Mesenteric fat pad (tissue), 1 donor: ENCODE results near the gene IGFALS. TPM values are rescaled to one million over a fixed set of nuclear protein-coding genes. Genes with fewer than 3 reads are reported as not detected.
A peak's percentile ranks its signal among the peaks of the same experiment; 100 is the strongest.

ENCODE experiments used
- DNase-seq: peaks from one replicate; pipeline ENCODE4 v3.0.0-alpha.2; 2020; ENCODE audit warnings: low spot score
- total RNA-seq: library from RNA; stranded (reverse); fragmentation: NEBNext Ultra II Directional; extraction: Animal tissue kit (Norgen Biotek cat#: 25700); gene quantifications from one replicate; pipeline ENCODE4 v1.2.1, GENCODE V29; 2021
- donor health status: DM: yes; HTN: yes; CAD: no.

Gene IGFALS
- total RNA-seq, 1 donor from 2014 or later = not detected

DNA sequence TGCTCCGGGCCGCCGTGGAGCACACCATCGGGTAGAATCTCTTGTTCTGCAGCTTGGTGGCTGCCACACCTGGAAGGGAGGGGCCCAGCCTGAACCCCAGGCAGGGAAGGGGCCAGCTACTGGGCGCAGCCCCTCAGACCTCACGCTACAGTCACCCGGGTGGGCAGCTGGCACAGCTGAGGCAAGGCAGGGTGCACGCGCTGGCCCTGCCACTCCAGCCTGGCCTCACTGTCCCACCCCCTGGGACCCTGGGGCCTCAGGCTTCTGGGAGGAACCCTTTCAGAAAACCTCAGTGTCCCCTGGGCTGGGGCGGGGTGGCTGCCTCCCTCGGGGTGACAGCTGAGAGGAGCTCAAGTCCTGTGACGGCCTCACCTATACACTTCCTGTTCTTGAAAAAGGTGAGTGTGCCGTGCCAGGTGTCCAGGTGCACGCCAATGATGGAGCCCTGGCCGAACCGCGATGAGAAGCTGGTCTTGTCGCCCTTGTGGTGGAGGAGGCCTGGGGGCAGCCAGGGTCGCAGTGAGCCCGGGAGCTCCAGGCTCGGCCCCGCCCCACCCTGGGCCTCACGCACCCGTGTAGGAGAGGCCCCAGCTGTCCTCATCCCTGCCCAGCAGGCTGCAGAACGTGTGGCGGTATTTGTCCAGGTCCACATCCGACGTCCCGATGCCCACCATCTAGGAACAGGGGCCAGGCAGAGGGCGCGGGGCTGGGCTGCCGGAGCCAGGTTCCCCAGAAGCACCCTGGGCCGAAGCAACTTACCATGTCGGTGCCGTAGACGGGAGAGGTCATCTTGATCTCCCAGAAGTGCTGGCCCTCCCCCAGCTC is 15.9 kb downstream of the IGFALS start:
- DNase-seq = no peak

DNA sequence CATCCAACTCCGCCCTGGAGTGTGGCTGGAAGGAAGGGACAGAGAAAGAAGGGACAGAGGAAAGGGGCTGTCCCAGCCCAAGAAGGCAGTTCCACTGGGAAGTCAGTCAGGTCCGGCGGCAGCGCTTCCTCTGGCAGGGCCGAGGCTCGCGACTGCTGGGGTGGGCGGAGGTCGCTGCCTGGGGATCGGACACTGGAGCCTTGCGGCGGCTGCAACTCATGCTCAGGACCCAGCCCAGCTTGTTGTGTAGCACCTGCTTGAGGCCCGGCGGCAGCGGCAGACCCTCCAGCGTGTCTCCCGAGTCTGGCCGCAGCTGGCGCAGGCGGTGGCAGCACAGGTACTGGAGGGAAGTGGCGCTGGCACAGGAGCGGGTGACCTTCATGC is 16.5 kb downstream of the IGFALS start:
- DNase-seq = no peak

DNA sequence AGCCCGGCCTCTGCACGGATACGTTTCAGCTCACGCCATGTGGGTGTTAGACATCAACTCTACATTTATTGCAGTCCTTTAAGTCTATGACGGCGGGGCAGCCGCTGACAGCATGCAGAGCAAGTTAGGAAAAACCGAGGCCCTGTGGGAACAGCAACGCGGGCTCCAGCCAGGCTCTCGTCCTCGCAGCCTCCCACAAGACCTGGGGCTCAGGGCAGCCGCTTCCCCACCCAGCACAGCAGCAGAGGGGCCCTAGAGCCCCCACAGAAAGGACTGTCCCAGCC is 16.9 kb downstream of the IGFALS start:
- DNase-seq = no peak

DNA sequence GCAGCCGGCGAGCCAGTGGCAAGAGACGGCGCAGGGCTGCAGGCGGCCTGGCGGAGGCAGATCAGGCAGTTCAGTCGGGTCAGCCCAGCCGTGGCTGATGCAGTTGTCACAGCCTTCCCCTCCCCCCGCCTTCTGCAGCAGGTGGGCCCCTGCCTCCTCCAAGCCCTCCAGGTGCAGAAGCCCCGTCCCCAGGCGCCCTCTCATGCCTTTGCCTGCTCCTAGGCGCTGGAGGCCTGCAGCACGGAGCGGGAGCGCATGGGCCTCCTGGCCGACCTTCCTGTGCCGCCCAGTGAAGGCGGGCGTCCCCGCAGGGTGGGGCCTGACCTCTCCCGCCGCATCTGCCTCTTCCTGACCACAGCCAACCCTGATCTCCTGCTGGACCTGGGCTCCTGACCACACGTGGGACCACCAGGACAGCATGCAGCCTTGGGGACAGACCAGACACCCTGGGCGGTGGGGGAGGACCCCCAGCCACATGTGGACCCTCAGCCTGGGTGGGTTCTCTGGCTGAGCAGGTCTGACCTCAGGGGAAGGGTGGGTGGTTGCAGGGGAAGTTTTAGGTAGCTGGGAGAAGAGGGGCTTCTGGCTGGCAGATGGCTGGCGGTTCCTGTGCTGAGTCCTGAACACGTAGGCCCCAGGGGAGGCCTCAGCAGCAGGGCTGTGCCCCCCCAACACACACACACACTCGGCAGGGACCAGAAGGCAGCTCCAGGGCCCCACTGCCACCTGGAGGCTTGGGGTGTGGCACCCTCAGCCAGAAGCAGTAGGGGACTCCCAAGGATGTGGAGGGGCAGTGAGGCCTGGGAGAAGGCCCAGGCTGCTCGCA is 17.4 kb downstream of the IGFALS start:
- DNase-seq = no peak

DNA sequence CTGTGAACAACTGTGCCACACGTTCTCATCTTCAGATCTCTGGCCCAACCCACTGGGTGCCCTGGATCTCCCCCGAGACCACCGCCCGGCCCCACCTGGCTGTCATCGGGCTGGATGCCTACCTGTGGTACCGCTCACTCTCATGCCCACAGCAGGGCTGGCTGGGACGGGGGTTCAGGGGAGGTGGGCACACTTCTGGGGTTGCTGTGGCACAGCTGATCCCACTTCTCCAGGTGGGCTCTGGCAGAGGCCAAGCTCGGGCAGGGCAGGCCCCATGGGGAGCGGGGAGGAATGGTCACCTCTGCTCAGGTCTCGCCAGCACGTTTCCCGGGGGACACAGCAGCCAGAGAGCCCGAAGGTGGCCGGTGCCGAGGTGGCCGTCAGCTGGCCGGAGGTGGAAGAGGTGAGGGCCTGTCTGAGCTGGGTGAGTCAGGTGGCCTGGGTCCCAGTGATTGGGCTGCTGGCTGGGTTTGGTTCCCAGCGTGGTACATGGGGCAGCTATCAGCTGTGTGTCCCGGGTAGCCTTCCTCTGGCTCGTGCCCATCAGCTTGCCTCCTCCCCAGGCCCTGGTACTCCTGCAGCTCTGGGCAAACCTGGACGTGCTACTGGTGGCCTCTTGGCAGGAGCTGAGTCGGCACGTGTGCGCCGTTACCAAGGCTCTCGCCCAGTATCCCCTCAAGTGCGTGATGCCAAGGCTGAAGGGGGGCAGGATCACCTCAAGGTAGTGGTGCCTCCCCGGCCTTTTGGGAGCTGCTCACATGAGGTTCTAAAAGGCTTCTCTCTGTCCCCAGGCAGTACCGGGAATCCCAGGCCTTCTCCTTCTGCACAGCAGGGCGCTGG is 18.3 kb downstream of the IGFALS start:
- no peak for DNase-seq

DNA sequence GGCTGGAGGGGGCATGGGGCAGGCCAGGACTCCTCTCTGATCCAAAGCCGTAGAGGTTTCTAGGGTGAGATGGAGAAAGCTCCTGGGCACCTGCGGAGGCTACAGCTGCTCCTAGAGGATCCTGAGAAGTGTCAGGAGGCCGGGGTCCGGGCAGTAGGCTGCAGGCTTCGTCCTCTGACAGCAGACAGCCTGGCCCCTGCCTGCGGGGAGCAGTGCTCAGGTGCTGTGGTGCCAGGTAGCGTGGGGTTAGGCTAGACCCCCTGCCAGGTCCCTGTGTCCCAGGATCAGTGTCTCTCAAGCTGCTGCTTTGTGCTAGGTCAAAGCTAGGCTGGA is 19.1 kb downstream of the IGFALS start:
- DNase-seq = no peak

DNA sequence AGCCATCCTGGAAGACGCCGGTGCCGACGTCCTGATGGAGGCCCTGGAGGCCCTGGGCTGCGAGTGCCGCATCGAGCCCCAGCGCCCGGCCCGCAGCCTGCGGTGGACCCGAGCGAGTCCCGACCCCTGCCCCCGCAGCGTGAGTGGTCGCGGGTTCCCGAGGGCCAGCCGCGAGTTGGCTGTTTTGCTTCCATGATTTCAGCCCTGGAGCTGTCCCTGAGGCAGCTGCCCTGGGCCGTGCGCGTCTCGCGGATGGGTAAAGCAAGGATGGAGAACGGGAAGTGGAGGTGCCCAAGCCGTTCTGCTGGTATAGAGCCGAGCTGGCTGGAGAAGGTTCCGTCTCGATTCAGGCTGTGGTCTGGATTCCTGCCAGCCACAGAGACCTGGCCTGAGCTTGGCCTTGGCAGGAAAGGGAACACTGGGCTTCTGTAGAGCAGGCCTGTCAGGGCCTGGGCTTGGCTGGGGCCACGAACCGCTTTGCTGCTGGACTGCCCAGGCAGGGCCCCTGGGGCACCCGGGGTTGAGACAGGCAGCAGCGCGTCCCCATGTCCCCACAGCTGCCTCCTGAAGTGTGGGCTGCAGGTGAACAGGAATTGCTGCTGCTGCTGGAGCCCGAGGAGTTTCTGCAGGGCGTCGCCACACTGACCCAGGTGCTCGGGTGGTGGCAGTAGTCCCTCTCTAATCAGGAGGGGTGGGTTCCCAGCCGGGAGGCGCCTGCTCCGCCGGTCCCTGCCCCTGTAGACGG is 19.6 kb downstream of the IGFALS start:
- DNase-seq = no peak

DNA sequence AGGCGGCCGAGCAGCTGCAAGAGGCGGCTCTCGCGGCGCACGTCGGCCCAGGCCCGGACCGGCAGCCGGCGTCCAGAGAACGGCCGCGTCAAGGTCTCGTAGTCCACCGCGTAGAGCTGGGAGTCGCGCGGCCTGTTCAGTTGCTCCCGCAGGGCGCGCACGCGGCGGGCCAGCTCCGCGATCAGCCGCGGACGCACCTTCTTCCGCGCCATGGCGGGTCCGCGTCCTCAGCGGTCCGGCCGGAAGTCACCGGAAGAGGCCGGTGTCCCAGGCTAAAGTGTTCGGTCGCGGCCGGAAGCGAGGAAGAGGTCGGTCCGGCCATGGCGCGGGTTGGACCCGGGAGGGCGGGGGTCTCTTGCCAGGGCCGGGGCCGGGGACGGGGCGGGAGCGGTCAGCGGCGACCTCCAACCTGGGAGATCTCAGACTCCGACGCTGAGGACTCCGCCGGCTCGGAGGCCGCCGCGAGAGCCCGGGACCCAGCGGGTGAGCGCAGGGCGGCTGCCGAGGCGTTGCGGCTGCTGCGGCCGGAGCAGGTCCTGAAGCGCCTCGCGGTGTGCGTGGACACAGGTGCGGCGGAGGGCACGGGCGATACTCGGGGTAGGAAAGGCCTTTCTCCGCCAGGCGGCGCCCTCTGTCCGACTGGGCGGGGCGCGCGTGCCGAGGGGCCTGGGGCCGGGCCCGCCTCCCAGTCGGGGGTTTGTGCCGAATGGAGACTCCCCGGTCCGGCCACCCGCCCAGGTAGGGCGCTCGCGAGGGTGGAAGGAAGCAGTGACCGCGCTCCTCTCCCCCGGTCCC is 20.4 kb downstream of the IGFALS start, which contains the start of gene MRPS34:
TSS of gene MRPS34 (minus strand) at position 227 of the 795 bp plus-strand sequence. CDS start at position 212, 15 bp downstream.
- peak; percentile 96 for DNase-seq

DNA sequence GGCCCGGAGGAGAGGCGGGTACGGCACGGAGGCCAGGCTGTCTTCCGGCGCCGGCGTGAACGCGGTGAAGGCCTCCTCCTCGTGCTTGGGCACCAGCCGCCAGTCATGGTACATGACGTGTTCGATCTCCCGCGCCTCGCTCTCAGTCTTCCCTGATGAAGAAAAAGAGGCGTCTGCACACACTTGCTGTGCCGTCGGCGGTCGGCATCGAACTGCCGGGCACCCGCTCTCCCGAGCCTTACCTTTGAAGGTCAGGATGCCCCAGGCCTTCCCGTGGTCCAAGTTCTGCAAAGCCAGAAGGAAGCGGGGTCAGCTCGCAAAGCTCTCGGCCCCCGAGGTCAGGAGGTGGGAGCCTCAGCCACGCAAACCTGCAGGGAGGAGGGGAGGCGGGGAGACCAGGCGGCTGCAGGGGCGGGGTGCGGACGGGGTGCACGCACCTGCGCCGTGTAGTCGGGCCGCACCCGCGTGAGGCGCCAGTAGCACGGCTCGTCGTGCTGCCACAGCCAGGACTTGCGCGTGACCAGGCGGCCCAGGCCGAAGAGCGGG is 21.1 kb downstream of the IGFALS start, which contains the start of gene EME2:
TSS of gene EME2 (plus strand) at position 449 of the 546 bp plus-strand sequence. CDS start 418 bp downstream, outside the sequence.
- DNase-seq = no peak

DNA sequence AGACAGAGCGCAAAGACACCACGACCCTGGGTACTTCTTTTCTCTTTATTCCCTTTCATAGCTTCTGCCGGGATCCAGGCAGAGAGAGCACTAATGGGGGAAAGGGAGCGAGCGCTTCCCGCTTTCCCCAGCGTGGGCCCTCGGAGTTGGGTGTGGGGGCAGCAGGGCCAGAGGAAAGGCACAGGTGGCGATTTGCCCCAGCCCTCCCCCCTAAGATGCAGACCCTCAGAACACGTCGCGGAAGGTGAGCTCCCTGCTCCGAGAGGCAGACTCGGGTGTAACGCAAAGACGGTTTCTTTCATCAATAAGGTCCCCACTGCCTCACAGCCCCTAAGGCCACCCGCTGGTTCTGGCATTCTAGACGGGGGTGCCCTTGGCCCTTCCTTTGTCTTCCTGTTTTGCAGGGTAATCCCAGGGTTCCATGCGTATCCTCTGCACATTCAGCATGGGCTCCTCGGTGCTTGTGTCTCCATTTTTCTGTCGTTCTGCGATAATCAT is 21.6 kb downstream of the IGFALS start:
- no peak for DNase-seq

DNA sequence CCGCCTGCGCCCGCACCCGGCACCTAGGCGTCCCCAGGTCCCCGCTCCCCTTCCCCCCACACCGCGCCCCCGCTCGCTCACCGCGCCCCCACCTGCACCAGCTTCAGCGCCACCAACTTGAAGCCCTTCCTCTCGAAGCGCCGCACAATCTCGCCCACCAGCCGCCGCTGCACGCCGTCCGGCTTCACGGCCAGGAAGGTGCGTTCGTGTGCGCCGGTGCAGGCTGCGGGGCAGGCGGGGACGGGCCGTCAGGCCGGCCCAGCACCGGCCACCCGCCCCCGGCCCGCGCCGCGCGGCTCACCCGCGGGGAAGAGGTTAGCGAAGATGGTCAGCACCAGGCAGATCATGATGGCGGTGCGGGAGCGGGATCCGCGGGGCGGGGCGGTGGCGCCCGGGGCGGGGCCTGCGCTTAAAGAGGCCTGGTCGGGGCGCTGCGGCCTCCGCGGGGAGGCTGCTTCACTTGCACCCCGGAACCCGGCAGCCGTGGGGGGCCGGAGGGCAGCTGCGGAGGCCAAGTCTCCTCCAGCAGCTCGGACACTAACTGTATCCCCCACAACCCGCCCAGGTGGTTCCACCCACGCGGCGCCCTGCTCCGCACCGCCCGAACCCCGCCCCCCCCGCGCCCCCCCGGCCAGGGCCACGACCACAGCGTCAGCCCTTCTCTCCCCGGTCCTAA is 22.2 kb downstream of the IGFALS start, which contains the start of gene NME3:
TSS of gene NME3 (minus strand) at position 356 of the 676 bp plus-strand sequence. CDS start at position 347, 9 bp downstream.
- peak; percentile 94 for DNase-seq

DNA sequence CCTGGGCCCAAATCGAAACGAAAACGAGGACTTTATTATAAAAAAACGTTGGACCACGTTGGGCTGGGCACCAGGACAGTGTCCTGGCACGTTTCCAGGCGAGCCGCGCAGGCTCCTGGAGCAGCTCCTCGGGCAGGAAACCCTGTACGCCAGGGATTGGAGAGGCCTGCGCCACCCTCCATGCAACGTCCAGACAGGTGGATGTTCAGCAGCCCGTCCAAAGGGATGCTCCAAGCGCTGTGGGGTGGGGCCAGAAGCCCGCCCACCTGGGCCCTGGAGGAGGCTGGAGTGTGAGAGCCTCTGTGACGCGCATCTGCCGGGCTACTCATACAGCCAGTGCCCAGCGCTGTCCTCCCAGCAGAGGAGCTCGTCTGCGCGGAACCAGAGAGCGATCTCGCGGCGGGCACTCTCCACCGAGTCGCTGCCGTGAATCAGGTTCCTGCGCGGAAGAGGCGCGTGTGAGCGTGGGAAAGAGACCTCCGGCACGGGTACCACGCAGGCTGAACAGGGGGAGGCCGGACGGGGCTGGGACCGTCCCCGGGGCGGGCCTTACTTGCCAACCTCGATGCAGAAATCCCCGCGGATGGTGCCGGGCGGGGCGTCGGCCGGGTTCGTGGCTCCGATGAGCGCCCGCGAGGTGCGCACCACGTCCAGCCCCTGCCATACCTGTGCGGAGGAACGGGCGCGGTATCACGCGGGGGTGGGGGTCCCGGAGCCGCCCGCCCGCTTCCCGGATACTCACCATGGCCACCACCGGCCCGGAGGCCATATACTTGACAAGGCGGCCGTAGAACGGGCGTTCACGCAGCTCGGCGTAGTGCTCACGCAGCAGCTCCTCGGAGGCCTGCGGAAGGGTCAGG is 22.9 kb downstream of the IGFALS start:
- no peak for DNase-seq

DNA sequence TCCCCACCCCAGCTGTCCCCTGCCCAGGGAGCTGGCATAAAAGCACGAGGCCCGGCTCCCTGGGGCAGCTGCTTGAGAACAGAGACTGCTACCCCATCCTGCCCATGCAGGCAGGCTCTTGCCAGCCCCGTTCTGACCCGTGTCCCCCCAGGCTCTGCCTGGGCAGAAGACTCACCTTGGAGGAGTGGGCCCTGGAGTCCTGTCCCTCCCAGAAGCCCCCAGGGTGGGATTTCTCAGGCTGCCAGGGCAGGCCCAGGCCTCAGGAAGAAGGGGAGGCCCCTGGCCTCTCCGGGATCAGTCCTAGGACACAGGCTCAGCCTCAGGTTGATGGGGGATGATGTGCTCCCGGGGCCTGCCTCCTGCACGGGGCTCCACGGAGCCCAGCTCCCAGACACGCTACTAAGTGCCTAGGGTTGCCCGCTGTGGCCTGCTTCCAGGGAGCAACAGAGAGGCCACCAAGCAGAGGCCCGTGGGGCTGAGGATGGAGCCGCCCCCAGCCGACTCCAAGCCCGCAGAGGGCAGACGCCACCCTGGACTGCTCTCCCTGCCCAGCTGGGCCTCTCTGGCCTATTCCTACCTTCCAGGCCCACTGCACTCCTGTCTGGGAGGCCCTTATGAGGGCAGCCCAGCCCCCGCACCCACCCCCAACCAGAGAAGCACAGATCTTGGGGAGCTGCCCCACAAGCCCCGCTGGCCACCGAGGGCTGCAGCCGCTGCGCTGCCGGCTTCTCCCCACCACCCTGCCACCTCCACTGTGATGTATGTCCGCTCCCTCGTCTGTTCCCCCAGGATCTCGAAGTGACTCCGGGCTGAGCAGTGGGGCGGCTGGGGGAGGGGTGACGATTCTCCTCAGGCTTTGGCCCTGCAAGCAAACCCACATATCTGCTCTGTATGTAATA is 23.9 kb downstream of the IGFALS start:
- no peak for DNase-seq

DNA sequence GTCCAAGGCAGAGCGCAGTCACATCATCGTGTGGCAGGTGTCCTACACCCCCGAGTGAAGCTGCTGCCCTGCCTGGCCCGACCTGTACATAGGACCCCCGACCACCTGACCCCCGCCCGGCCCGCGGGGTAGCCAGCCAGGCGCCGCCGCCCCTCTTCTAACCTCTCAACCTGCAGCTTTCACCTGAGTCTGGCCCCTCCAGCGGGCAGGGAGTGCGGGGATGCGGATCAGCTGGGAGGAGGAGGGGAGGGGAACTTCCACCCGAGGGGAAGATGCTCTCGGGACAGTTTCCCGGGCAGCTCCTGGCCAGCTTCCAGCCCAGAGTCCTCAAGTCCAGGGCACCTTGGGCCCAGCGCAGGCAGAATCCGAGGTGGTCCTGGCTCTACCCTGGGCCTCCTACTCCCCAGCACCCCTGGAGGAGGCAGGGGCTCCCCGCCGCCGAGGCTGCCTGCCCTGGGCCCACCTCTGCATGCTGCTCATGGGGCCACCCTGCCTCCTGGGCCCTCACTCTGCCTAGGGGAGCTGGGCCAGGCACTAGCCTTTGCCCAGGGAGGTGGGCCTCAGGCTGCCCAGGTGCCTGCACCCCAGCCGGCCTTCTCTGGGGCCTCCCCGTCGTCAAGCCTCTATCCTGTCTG is 24.6 kb downstream of the IGFALS start:
- no peak for DNase-seq

DNA sequence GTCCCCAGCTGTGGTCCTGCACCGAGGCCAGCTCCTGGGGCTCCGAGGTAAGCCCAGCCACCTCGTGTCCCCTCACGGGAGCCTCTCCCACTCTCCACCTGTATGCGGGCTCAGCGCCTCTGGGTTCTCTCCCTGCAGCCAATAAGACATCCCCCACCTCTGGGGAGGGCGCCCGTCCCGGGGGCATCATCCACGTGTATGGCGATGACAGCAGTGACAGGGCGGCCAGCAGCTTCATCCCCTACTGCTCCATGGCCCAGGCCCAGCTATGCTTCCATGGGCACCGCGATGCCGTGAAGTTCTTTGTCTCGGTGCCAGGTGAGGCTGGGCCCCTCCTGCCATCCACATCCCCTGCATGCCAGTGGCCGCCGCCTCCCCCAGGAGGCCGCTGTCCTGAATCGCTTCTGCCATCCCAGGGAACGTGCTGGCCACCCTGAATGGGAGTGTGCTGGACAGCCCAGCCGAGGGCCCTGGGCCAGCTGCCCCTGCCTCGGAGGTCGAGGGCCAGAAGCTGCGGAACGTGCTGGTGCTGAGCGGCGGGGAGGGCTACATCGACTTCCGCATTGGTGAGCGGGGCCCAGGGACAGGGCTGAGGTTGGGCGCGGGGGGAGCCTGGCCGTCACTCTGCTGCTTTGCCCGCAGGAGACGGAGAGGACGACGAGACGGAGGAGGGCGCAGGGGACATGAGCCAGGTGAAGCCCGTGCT is 25.3 kb downstream of the IGFALS start:
- DNase-seq = no peak
